OCI-LY3 (cell line): Measurements from ENCODE around the gene GSTCD.
"Not testable (repeated sequence)": the region's sequence is repeated elsewhere in the genome, so short reads cannot be mapped to it uniquely, and the experiment has no call there.

Experiments
- CTCF ChIP-seq: fragments of 200-600, 300-600 bp; sonication (generic); IDR thresholded peaks from 2 replicates; pipeline ENCODE4 v1.5.1; 2014; ENCODE audit warnings: antibody characterized with exemption, low read length, low read depth
- EZH2phosphoT487 ChIP-seq: fragments of 200-600 bp; shearing (Covaris generic); IDR thresholded peaks from 2 replicates; pipeline ENCODE4 v1.6.1; 2018; ENCODE audit warnings: antibody characterized with exemption, mixed run types, low read depth

GRCh38 chr4:105852230-105852629 lies 143.6 kb downstream of the GSTCD start:
- TF ChIP-seq CTCF, EZH2phosphoT487: not testable (repeated sequence)
